Measurements from ENCODE around the gene TRIM3. TPM values are rescaled to one million over a fixed set of nuclear protein-coding genes. Genes with fewer than 3 reads are reported as not detected.

The TRIM3 gene
- total RNA-seq, 1 experiment from 2014 or later, result 20.3 TPM

DNA sequence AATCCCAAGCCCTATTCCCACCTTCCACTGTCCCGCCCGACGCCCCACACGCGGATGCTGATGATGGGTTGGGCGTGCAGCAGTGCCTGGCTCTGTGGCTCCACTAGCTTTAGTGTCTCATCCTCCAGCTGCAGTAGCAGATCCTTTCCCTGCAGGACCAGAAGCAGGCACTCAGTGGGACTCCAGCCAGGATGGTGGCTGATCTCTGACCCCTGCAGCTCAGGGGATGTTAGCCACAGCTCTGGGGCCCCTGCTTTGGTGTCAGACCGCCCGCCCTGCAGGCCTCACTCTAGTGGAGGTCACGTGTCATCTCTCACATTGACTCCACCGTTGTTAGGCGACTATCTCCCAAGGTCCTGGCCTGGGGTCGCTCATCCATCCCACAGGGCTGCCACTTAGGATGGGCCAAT is 71.7 kb downstream of the TRIM3 start:
- no peak overlapping the region for H3K27ac ChIP-seq (ENCODE audit: low read length)
- H3K4me2 ChIP-seq (ENCODE audit: low read length), result no peak overlapping the region
- H3K79me2 ChIP-seq (ENCODE audit: low read length), result no peaks in the 10 kb centered on the region
- ATAC-seq (no peak), DNase-seq (no peak)
- H3K9me3 ChIP-seq (ENCODE audit: low read length), result no peaks in the 10 kb centered on the region
- no peaks in the 10 kb centered on the region for H3F3A ChIP-seq (ENCODE audit: low read length, unreplicated experiment)
- no TSS peak for BruUV-seq (replicated peaks)
- no peaks in the 10 kb centered on the region for H3K9me2 ChIP-seq (replicated peaks; ENCODE audit: low read length)
- H3K36me3 ChIP-seq (ENCODE audit: low read depth, low read length), result no peaks in the 10 kb centered on the region
- no peaks in the 10 kb centered on the region for H4K20me1 ChIP-seq (ENCODE audit: low read length)
- intact Hi-C loops (cut with micrococcal nuclease), result no loop called here
- no peaks in the 10 kb centered on the region for H3K27me3 ChIP-seq (ENCODE audit: low read length)
- peaks cover 10% of the 10 kb centered on the region for H3K4me1 ChIP-seq (ENCODE audit: insufficient read depth, low read length)
- H3K9ac ChIP-seq (ENCODE audit: low read length), result no peak overlapping the region
- no peak for TF ChIP-seq EZH2 (IDR thresholded peaks at IDR 0.05; ENCODE audit: low read length, unreplicated experiment)
- TF ChIP-seq, protein P1, sequence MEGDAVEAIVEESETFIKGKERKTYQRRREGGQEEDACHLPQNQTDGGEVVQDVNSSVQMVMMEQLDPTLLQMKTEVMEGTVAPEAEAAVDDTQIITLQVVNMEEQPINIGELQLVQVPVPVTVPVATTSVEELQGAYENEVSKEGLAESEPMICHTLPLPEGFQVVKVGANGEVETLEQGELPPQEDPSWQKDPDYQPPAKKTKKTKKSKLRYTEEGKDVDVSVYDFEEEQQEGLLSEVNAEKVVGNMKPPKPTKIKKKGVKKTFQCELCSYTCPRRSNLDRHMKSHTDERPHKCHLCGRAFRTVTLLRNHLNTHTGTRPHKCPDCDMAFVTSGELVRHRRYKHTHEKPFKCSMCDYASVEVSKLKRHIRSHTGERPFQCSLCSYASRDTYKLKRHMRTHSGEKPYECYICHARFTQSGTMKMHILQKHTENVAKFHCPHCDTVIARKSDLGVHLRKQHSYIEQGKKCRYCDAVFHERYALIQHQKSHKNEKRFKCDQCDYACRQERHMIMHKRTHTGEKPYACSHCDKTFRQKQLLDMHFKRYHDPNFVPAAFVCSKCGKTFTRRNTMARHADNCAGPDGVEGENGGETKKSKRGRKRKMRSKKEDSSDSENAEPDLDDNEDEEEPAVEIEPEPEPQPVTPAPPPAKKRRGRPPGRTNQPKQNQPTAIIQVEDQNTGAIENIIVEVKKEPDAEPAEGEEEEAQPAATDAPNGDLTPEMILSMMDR (conservative IDR thresholded peaks at IDR 0.05; ENCODE audit: low read depth, low read length), result no peak
- TF ChIP-seq EZH2phosphoT487 (IDR thresholded peaks at IDR 0.05; ENCODE audit: borderline replicate concordance, low read length), result no peak
- no peak overlapping the region for H3K4me3 ChIP-seq (ENCODE audit: low read length)
- no peak overlapping the region for H2AFZ ChIP-seq (ENCODE audit: low read length)
- ChIA-PET POLR2A (ENCODE audit: unreplicated experiment) (no interaction called here), CTCF (no interaction called here)

DNA sequence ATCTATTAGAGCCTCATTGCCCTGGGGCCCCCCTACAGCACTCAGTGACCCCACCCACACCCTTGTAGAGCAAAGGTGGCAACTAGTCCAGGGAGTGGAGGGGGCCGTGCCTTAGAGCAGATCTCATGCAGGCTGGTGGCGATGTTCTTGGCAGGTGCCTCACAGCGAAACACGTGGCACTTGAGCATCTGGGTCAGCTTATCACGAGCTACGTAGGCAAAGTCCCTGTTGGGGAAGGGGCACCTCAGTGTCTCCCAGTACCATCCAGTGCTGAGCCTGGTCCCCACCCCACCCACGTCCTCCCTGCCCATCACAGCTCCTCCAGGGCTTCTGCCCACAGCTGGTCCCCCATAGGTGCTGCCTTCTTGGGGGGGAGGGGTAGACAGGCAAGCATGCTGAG is 72.3 kb downstream of the TRIM3 start:
- H3K27me3 ChIP-seq (ENCODE audit: low read length), result no peaks in the 10 kb centered on the region
- ATAC-seq (no peak), DNase-seq (no peak)
- no peaks in the 10 kb centered on the region for H3K9me3 ChIP-seq (ENCODE audit: low read length)
- H3K4me2 ChIP-seq (ENCODE audit: low read length), result no peak overlapping the region
- H3K9me2 ChIP-seq (replicated peaks; ENCODE audit: low read length), result no peaks in the 10 kb centered on the region
- TF ChIP-seq EZH2phosphoT487 (IDR thresholded peaks at IDR 0.05; ENCODE audit: borderline replicate concordance, low read length), result no peak
- TF ChIP-seq, protein P1 (conservative IDR thresholded peaks at IDR 0.05; ENCODE audit: low read depth, low read length), result no peak
- H3F3A ChIP-seq (ENCODE audit: low read length, unreplicated experiment), result no peaks in the 10 kb centered on the region
- peaks cover 10% of the 10 kb centered on the region for H3K4me1 ChIP-seq (ENCODE audit: insufficient read depth, low read length)
- POLR2A ChIA-PET (ENCODE audit: unreplicated experiment), result no interaction called here
- H3K27ac ChIP-seq (ENCODE audit: low read length), result no peak overlapping the region
- intact Hi-C loops (cut with micrococcal nuclease), result no loop called here
- H2AFZ ChIP-seq (ENCODE audit: low read length), result no peak overlapping the region
- H3K36me3 ChIP-seq (ENCODE audit: low read depth, low read length), result no peaks in the 10 kb centered on the region
- CTCF ChIA-PET, result no interaction called here
- H3K4me3 ChIP-seq (ENCODE audit: low read length), result no peak overlapping the region
- BruUV-seq (replicated peaks), result no TSS peak
- no peaks in the 10 kb centered on the region for H4K20me1 ChIP-seq (ENCODE audit: low read length)
- H3K79me2 ChIP-seq (ENCODE audit: low read length), result no peaks in the 10 kb centered on the region
- H3K9ac ChIP-seq (ENCODE audit: low read length), result no peak overlapping the region

DNA sequence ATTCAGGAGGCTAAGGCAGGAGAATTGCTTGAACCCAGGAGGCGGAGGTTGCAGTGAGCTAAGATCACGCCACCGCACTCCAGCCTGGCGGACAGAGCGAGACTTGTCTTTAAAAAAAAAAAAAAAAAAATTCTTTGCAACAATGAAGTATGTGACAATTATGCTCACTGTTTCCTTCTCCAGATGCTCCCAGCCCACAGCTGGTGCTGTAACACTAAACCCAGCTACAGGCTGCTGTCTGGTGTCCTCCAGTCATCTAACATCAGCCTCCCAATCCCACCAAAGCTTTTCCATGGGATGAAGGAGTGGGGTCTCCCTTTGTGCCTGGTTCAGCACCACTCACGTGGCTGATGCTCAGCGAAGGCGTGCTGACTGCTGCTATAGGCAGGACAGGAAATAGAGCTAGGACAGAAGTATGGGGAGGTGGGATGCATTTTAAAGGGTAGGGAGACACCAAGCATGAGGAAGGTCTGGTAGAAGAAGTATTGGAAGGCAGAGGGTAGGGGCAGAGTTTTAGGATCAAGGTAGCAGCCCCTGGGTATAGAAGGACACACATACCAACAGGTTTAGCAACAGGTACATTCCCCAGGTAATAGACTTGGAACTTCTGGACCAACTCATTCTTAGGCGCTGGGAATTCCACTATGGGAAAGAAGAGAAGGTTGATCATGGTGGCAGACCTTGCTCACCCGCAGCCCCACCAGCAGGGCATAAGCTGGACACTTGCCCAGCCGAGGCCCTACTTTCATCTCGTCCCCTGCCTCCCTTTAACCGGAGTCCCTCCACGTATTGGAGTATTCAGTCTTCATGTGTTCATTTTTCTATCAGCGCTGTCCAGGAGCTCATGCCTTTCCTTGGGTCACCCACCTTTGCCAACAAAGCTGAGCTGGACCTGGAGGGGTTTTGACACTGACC is 73.1 kb downstream of the TRIM3 start:
- DNase-seq, result no peak
- TF ChIP-seq EZH2phosphoT487 (IDR thresholded peaks at IDR 0.05; ENCODE audit: borderline replicate concordance, low read length) (no peak), EZH2 (IDR thresholded peaks at IDR 0.05; ENCODE audit: low read length, unreplicated experiment) (no peak)
- TF ChIP-seq, protein P1 (conservative IDR thresholded peaks at IDR 0.05; ENCODE audit: low read depth, low read length), result no peak
- Histone ChIP-seq H3K27me3 (ENCODE audit: low read length) (no peaks in the 10 kb centered on the region), H3K79me2 (ENCODE audit: low read length) (no peaks in the 10 kb centered on the region), H3K36me3 (ENCODE audit: low read depth, low read length) (no peaks in the 10 kb centered on the region), H2AFZ (ENCODE audit: low read length) (no peak overlapping the region), H3K9ac (ENCODE audit: low read length) (no peak overlapping the region), H3F3A (ENCODE audit: low read length, unreplicated experiment) (no peaks in the 10 kb centered on the region), H3K9me2 (replicated peaks; ENCODE audit: low read length) (no peaks in the 10 kb centered on the region), H3K9me3 (ENCODE audit: low read length) (no peaks in the 10 kb centered on the region), H3K4me1 (ENCODE audit: insufficient read depth, low read length) (peaks cover 10% of the 10 kb centered on the region), H4K20me1 (ENCODE audit: low read length) (no peaks in the 10 kb centered on the region), H3K4me2 (ENCODE audit: low read length) (no peak overlapping the region), H3K4me3 (ENCODE audit: low read length) (no peak overlapping the region), H3K27ac (ENCODE audit: low read length) (no peak overlapping the region)
- intact Hi-C loops (cut with micrococcal nuclease), result no loop called here
- BruUV-seq (replicated peaks), result no TSS peak
- POLR2A ChIA-PET (ENCODE audit: unreplicated experiment), result no interaction called here
- CTCF ChIA-PET, result no interaction called here
- no peak for ATAC-seq

All from PC-3 (cell line).